ENCODE results near the gene ANAPC16.

GRCh38 chr10:72184156-72184555 lies 31.7 kb upstream of the ANAPC16 start:
- TF ChIP-seq, protein P1, sequence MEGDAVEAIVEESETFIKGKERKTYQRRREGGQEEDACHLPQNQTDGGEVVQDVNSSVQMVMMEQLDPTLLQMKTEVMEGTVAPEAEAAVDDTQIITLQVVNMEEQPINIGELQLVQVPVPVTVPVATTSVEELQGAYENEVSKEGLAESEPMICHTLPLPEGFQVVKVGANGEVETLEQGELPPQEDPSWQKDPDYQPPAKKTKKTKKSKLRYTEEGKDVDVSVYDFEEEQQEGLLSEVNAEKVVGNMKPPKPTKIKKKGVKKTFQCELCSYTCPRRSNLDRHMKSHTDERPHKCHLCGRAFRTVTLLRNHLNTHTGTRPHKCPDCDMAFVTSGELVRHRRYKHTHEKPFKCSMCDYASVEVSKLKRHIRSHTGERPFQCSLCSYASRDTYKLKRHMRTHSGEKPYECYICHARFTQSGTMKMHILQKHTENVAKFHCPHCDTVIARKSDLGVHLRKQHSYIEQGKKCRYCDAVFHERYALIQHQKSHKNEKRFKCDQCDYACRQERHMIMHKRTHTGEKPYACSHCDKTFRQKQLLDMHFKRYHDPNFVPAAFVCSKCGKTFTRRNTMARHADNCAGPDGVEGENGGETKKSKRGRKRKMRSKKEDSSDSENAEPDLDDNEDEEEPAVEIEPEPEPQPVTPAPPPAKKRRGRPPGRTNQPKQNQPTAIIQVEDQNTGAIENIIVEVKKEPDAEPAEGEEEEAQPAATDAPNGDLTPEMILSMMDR (IDR thresholded peaks at IDR 0.05), result no peak
- TF ChIP-seq POLR2A (IDR thresholded peaks at IDR 0.05; ENCODE audit: low read depth), result no peak
